Tibial nerve (tissue), 3 donors: ENCODE measurements around the gene TMEM183A.

Experiments used
- POLR2A ChIP-seq, 2 donors: fragments of 450-650 bp; IDR thresholded peaks; one replicate each; pipeline ENCODE4 v1.6.1; 2017; ENCODE audit warnings: antibody characterized with exemption in 2 of 2, mild to moderate bottlenecking in 2 of 2, moderate library complexity in 2 of 2
- TF ChIP-seq, protein P1 (sequence below), 5 experiments: fragments of 200-600 bp in 3 of 5; fragments of 450-650 bp in 2 of 5; sonication (generic) in 3 of 5; IDR thresholded peaks; one replicate each; pipeline ENCODE4 v1.5.1; 2016 to 2019; ENCODE audit warnings: antibody characterized with exemption in 5 of 5, mild to moderate bottlenecking in 3 of 5, moderate library complexity in 2 of 5

- TF ChIP-seq POLR2A (IDR thresholded peaks at IDR 0.05): no peak
- TF ChIP-seq, protein P1, sequence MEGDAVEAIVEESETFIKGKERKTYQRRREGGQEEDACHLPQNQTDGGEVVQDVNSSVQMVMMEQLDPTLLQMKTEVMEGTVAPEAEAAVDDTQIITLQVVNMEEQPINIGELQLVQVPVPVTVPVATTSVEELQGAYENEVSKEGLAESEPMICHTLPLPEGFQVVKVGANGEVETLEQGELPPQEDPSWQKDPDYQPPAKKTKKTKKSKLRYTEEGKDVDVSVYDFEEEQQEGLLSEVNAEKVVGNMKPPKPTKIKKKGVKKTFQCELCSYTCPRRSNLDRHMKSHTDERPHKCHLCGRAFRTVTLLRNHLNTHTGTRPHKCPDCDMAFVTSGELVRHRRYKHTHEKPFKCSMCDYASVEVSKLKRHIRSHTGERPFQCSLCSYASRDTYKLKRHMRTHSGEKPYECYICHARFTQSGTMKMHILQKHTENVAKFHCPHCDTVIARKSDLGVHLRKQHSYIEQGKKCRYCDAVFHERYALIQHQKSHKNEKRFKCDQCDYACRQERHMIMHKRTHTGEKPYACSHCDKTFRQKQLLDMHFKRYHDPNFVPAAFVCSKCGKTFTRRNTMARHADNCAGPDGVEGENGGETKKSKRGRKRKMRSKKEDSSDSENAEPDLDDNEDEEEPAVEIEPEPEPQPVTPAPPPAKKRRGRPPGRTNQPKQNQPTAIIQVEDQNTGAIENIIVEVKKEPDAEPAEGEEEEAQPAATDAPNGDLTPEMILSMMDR (IDR thresholded peaks at IDR 0.05): no peak
Measured at GRCh38 chr1:203049576-203050180, 42.5 kb downstream of the TMEM183A start.
